ENCODE results near the gene HNRNPUL1.
A peak's percentile ranks its signal among the peaks of the same experiment; 100 is the strongest.
"Not testable (repeated sequence)": the region's sequence is repeated elsewhere in the genome, so short reads cannot be mapped to it uniquely, and the experiment has no call there.

HNRNPUL1 gene

GRCh38 chr19:41344162-41344561, 80.0 kb downstream of the HNRNPUL1 start:
- Histone ChIP-seq H3K4me1 (ENCODE audit: control insufficient read depth, insufficient read depth, low read length) (no peaks in the 10 kb centered on the region), H3K9me3 (ENCODE audit: control insufficient read depth in 2 of 2, low read length in 2 of 2) (no peaks in the 10 kb centered on the region), H3K4me3 (ENCODE audit: low read length in 2 of 2) (no peak overlapping the region), H3K27ac (ENCODE audit: low read length) (no peak overlapping the region), H3K9ac (ENCODE audit: low read length in 2 of 2) (no peak overlapping the region), H3K36me3 (ENCODE audit: control insufficient read depth in 2 of 2, insufficient read depth in 2 of 2, low read length in 2 of 2) (peaks cover 13 to 26% of the 10 kb centered on the region in 2 donors), H3K27me3 (ENCODE audit: control insufficient read depth in 1 of 2, insufficient read depth in 2 of 2, low read length in 2 of 2) (no peaks in the 10 kb centered on the region)

DNA sequence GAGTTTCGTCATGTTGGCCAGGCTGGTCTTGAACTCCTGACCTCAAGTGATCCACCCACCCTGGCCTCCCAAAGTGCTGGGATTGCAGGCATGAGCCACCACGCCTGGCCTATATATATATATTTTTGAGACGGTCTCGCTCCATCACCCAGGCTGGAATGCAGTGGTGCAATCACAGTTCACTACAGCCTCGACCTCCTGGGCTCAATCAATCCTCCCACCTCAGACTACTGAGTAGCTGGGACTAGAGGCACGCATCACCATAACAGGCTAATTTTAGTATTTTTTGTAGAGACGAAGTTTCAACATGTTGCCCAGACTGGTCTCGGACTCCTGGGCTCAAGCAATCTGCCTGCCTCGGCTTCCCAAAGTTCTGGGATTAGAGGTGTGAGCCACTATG, 82.7 kb downstream of the HNRNPUL1 start:
- H3K9ac ChIP-seq (ENCODE audit: low read length in 2 of 2); H3K4me1 ChIP-seq (ENCODE audit: control insufficient read depth, insufficient read depth, low read length); H3K4me3 ChIP-seq (ENCODE audit: low read length in 2 of 2); H3K9me3 ChIP-seq (ENCODE audit: control insufficient read depth in 2 of 2, low read length in 2 of 2); H3K27ac ChIP-seq (ENCODE audit: low read length); H3K27me3 ChIP-seq (ENCODE audit: control insufficient read depth in 1 of 2, insufficient read depth in 2 of 2, low read length in 2 of 2): not testable (repeated sequence)
- H3K36me3 ChIP-seq (ENCODE audit: control insufficient read depth in 2 of 2, insufficient read depth in 2 of 2, low read length in 2 of 2) = peaks cover 9 to 20% of the 10 kb centered on the region in 2 donors

- H3K9me3 ChIP-seq (ENCODE audit: control insufficient read depth in 2 of 2, low read length in 2 of 2) = no peaks in the 10 kb centered on the region
- no peak overlapping the region for H3K27ac ChIP-seq (ENCODE audit: low read length)
- H3K27me3 ChIP-seq (ENCODE audit: control insufficient read depth in 1 of 2, insufficient read depth in 2 of 2, low read length in 2 of 2) = no peaks in the 10 kb centered on the region
- H3K4me1 ChIP-seq (ENCODE audit: control insufficient read depth, insufficient read depth, low read length) = peaks cover 29% of the 10 kb centered on the region
- peak overlapping the region; percentile 81 to 84 for H3K4me3 ChIP-seq (ENCODE audit: low read length in 2 of 2)
- H3K9ac ChIP-seq (ENCODE audit: low read length in 2 of 2) = peak overlapping the region; percentile 60 to 68
- peaks cover 4 to 8% of the 10 kb centered on the region in 2 donors for H3K36me3 ChIP-seq (ENCODE audit: control insufficient read depth in 2 of 2, insufficient read depth in 2 of 2, low read length in 2 of 2)
Measured at GRCh38 chr19:41350735-41351338, 86.7 kb downstream of the HNRNPUL1 start.

DNA sequence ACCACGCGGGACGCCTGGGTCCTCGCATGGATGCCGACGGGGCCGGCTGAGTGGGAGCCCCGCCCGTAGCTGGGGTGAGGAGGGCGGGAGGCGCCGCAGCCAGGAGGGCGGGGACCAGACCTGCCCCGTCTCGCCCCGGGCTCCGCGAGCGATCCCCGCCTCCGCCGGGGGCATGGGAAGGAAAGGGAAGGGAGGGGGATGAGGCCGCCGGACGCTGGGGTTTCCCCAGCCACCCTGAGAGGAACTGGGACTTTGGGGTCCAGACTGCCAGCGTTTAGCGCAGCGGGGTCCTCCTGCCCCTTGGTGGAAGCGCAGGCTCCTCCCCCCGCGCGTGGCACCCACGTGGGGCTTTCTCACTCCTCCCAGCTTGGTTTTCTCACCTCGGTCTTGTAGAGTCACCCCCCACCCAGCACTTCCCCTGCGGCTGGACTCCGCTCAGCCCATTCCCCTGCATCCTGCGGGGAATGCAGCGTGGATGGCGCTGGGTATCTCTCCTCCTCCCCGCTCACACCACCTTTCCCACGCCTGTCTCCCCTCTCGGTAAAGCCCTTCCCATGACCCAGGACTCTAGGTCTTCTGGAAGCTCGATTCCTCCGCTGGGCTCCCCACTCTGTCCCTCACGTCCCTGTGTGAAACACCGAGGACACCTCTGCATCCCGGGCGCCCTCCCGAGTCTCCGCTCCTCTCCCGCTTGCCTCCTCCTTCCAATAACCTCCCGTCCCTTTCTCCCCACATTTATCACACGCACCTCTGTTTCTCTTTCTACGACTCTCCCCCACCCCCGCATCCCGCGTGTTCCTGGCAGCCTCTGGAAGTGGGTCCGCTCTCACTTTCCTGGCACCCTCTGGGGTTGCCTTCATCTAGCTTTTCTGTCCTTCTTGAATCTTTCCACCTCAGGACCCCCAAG, 87.4 kb downstream of the HNRNPUL1 start:
- Histone ChIP-seq H3K9me3 (ENCODE audit: control insufficient read depth in 2 of 2, low read length in 2 of 2) (no peaks in the 10 kb centered on the region), H3K4me1 (ENCODE audit: control insufficient read depth, insufficient read depth, low read length) (peaks cover 29% of the 10 kb centered on the region), H3K9ac (ENCODE audit: low read length in 2 of 2) (peak overlapping the region; percentile 60 to 68), H3K36me3 (ENCODE audit: control insufficient read depth in 2 of 2, insufficient read depth in 2 of 2, low read length in 2 of 2) (peaks cover 4 to 6% of the 10 kb centered on the region in 2 donors), H3K27ac (ENCODE audit: low read length) (no peak overlapping the region), H3K4me3 (ENCODE audit: low read length in 2 of 2) (peak overlapping the region; percentile 81 to 84), H3K27me3 (ENCODE audit: control insufficient read depth in 1 of 2, insufficient read depth in 2 of 2, low read length in 2 of 2) (no peaks in the 10 kb centered on the region)

DNA sequence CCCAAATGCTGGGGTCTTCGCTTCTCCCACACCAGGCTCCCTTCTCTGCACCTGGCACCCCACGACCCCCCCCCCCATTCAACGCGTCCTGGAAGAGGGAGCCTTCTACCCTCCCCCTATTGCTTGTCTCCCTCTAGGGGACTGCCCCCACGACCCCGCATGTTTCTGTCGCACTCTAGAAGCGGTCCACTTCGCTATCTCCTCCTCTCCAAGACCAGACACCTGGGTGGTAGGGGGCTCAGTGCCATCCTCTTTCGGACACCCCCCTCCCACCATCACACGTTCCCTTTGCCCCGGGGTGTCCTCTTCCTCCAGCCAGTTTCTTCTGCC, 88.1 kb downstream of the HNRNPUL1 start:
- H3K27me3 ChIP-seq (ENCODE audit: control insufficient read depth in 1 of 2, insufficient read depth in 2 of 2, low read length in 2 of 2) = no peaks in the 10 kb centered on the region
- peak overlapping the region; percentile 5 to 55 for H3K9ac ChIP-seq (ENCODE audit: low read length in 2 of 2)
- H3K4me3 ChIP-seq (ENCODE audit: low read length in 2 of 2) = peak overlapping the region; percentile 81 to 84
- peaks cover 29% of the 10 kb centered on the region for H3K4me1 ChIP-seq (ENCODE audit: control insufficient read depth, insufficient read depth, low read length)
- no peak overlapping the region for H3K27ac ChIP-seq (ENCODE audit: low read length)
- no peaks in the 10 kb centered on the region for H3K9me3 ChIP-seq (ENCODE audit: control insufficient read depth in 2 of 2, low read length in 2 of 2)
- peaks cover 3 to 4% of the 10 kb centered on the region in 2 donors for H3K36me3 ChIP-seq (ENCODE audit: control insufficient read depth in 2 of 2, insufficient read depth in 2 of 2, low read length in 2 of 2)

DNA sequence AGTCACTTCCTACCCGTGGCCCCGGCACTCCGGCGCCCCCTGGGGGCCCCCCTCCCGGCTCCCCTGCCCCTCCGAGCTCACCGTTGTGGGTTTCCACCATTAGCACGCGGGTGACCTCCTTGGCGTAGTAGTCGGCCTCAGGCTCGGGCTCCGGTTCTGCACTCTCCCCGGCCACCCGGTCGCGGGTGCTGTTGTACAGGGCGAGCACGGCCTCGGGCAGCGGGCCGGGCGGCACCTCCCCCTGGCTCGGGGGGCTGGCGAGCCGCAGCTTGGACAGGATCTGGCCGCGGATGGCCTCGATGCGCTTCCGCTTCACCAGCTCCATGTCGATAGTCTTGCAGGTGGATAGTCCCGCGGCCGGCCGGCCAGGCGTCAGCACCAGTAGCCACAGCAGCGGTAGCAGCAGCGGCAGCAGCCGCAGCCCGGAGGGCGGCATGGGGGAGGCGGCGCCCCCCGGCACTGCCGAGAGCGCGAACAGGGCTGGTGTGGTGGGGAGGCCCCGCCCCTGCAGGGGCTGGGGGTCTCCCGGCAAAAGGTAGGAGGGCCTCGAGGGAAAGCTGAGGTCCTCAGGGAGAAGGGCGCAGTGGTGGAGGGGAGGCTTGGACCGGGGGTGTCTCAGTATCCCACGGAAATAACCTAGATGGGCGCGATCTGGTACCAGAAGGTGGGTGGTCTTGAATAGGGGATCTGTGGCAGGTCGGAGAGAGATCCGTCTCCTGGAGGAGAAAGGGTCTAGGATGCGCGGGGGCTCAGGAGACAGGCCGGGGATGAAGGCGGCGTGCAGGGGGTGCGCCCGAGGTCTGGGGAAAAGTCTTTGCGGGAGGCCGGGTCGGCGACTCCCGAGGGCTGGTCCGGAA, 88.7 kb downstream of the HNRNPUL1 start:
- H3K27me3 ChIP-seq (ENCODE audit: control insufficient read depth in 1 of 2, insufficient read depth in 2 of 2, low read length in 2 of 2) = no peaks in the 10 kb centered on the region
- no peaks in the 10 kb centered on the region for H3K9me3 ChIP-seq (ENCODE audit: control insufficient read depth in 2 of 2, low read length in 2 of 2)
- H3K4me3 ChIP-seq (ENCODE audit: low read length in 2 of 2) = peak overlapping the region; percentile 81 to 84
- H3K27ac ChIP-seq (ENCODE audit: low read length) = peak overlapping the region; percentile 46
- H3K9ac ChIP-seq (ENCODE audit: low read length in 2 of 2) = peak overlapping the region; percentile 5 to 55
- H3K4me1 ChIP-seq (ENCODE audit: control insufficient read depth, insufficient read depth, low read length) = peaks cover 29% of the 10 kb centered on the region
- peaks cover 3 to 4% of the 10 kb centered on the region in 2 donors for H3K36me3 ChIP-seq (ENCODE audit: control insufficient read depth in 2 of 2, insufficient read depth in 2 of 2, low read length in 2 of 2)

DNA sequence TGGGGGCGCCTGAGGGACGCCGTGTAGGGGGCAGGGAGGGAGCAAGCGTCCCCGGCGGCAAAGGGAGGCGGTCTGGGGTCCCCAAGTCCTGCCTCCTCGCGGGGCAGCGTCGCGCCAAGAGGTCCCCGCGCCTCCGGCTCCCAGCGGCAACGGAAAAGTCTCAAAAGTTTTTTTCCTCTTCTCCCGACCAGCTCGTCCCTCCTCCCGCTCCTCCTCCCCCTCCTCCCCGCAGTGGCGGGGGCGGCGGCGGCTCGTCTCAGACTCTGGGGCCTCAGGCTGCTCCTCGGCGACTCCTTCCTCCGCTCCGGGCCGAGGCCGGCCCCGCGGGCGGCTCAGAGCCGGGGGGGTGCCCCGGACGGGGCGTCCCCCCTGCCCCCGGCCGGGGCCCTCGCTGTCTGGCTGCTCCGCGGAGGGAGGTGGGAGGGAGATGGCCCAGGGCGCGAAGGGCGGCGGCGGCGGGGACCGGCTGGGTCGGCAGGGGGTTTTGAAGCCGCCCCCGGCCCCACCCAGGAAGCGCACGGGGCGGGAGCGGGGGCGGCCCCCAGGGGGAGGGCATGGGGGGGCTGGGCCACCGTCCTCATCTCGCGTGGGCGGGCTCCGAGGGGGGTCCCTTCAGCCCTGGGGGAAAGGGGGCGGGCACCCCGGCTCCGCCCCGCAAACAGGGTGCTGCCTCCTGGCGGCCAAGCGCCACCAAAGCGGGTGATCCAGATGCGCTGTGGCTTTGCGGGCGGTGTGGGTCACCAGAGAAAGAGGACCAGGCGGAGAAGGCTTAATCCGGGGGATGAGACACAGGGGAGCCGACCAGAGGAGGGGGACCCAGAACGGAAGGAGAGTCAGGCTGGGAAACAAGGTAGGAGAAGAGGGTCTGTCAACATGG, 89.5 kb downstream of the HNRNPUL1 start, which contains the start of gene TGFB1:
Gene TGFB1 (minus strand): TSS at position 457 of the 877 bp plus-strand sequence. CDS start 878 bp downstream, outside the sequence.
- H3K9ac ChIP-seq (ENCODE audit: low read length in 2 of 2) = peak within 1 kb of the TSS; percentile 48 to 68
- peak within 1 kb of the TSS; percentile 55 for H3K27ac ChIP-seq (ENCODE audit: low read length)
- H3K4me3 ChIP-seq (ENCODE audit: low read length in 2 of 2) = peak within 1 kb of the TSS; percentile 81 to 84
- no peaks in the 10 kb centered on the region for H3K27me3 ChIP-seq (ENCODE audit: control insufficient read depth in 1 of 2, insufficient read depth in 2 of 2, low read length in 2 of 2)
- H3K9me3 ChIP-seq (ENCODE audit: control insufficient read depth in 2 of 2, low read length in 2 of 2) = no peaks in the 10 kb centered on the region
- H3K36me3 ChIP-seq (ENCODE audit: control insufficient read depth in 2 of 2, insufficient read depth in 2 of 2, low read length in 2 of 2) = no peaks in the 10 kb centered on the region
- H3K4me1 ChIP-seq (ENCODE audit: control insufficient read depth, insufficient read depth, low read length) = peaks cover 29% of the 10 kb centered on the region

DNA sequence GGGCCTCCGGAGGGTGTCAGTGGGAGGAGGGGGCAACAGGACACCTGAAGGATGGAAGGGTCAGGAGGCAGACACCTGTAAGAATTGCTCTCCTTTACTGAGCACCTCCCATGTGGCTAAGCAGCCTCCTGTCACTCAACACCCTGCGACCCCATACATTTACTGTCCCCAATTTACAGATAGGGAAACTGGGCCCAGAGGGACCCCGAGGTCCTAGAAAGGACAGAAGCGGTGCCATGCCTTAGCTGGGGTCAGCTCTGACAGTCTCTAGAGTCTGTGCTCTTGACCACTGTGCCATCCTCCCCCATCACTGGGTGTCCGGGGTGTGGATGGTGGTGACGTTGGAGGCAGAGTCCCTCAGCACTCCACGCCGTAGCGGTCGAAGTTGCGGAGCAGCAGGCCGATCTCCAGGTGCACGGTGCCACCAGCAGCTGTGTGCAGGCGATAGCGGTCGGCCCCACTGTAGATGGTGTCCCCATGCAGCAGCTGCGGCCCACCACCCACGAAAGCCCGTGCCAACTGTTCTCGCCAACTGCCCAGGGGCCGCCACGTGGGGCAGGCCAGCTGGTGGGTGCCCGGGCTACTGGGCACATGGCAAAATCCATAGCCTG, 90.3 kb downstream of the HNRNPUL1 start:
- peak overlapping the region; percentile 48 to 68 for H3K9ac ChIP-seq (ENCODE audit: low read length in 2 of 2)
- H3K36me3 ChIP-seq (ENCODE audit: control insufficient read depth in 2 of 2, insufficient read depth in 2 of 2, low read length in 2 of 2) = no peaks in the 10 kb centered on the region
- H3K4me1 ChIP-seq (ENCODE audit: control insufficient read depth, insufficient read depth, low read length) = peaks cover 29% of the 10 kb centered on the region
- no peaks in the 10 kb centered on the region for H3K9me3 ChIP-seq (ENCODE audit: control insufficient read depth in 2 of 2, low read length in 2 of 2)
- no peaks in the 10 kb centered on the region for H3K27me3 ChIP-seq (ENCODE audit: control insufficient read depth in 1 of 2, insufficient read depth in 2 of 2, low read length in 2 of 2)
- H3K27ac ChIP-seq (ENCODE audit: low read length) = peak overlapping the region; percentile 55
- H3K4me3 ChIP-seq (ENCODE audit: low read length in 2 of 2) = peak overlapping the region; percentile 45 to 84

- no peak overlapping the region for H3K9ac ChIP-seq (ENCODE audit: low read length in 2 of 2)
- no peaks in the 10 kb centered on the region for H3K27me3 ChIP-seq (ENCODE audit: control insufficient read depth in 1 of 2, insufficient read depth in 2 of 2, low read length in 2 of 2)
- no peaks in the 10 kb centered on the region for H3K9me3 ChIP-seq (ENCODE audit: control insufficient read depth in 2 of 2, low read length in 2 of 2)
- peaks cover 29% of the 10 kb centered on the region for H3K4me1 ChIP-seq (ENCODE audit: control insufficient read depth, insufficient read depth, low read length)
- H3K4me3 ChIP-seq (ENCODE audit: low read length in 2 of 2) = no peak overlapping the region
- peak overlapping the region; percentile 11 for H3K27ac ChIP-seq (ENCODE audit: low read length)
- no peaks in the 10 kb centered on the region for H3K36me3 ChIP-seq (ENCODE audit: control insufficient read depth in 2 of 2, insufficient read depth in 2 of 2, low read length in 2 of 2)
Measured at GRCh38 chr19:41355035-41355434, 90.9 kb downstream of the HNRNPUL1 start.

Data from stomach smooth muscle (tissue), 2 donors.